GM21528 (cell line): ENCODE results near the gene IAH1.
"Not testable (repeated sequence)": the region's sequence is repeated elsewhere in the genome, so short reads cannot be mapped to it uniquely, and the experiment has no call there.

Experiments used
- ATAC-seq: cut with Tn5 transposase; IDR thresholded peaks from one replicate; pipeline ENCODE4 v1.9.1; 2021; ENCODE audit warnings: mild to moderate bottlenecking, moderate library complexity; ENCODE audit not compliant: unreplicated experiment, low FRiP score

Gene IAH1

DNA sequence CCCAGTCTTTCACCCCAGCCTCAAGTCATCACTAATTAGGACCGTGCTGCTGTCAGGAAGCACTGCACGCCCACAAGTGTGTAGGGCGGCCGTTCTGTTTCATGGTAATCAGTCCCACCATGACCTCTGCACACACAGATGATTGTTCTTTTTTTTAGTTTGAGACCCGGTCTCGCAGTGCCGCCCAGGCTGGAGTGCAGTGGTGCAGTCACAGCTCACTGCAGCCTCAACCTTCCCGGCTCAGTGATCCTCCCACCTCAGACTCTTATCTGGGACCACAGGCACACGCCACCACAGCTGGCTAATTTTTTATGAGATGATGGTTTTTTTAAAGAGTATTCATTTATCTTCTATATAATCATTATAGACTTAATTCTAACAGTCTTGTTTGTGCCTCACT is 1.8 kb upstream of the IAH1 start:
- ATAC-seq: no peak

- no peak for ATAC-seq
Observed at GRCh38 chr2:9473308-9473984, 905 bp upstream of the IAH1 start.

DNA sequence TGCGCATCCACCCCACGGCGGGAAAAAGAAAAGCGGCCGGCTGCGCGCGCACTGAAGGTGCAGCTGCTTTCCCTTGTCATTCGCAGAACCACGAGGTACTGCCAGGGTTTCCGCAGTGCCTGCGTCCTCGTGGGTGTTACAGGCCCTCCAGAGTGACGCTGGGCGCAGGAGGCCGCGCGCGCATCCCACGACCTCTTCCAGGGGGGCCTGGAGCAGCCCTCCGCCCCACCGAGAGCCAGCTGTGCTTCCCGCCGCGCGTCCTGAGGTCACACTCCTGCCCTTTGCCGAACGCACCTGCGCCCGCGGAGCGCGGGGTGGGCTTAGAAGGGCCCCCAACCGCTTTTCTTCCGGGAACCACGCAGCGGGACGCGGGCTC is 378 bp upstream of the IAH1 start:
- ATAC-seq: peak; percentile 33

DNA sequence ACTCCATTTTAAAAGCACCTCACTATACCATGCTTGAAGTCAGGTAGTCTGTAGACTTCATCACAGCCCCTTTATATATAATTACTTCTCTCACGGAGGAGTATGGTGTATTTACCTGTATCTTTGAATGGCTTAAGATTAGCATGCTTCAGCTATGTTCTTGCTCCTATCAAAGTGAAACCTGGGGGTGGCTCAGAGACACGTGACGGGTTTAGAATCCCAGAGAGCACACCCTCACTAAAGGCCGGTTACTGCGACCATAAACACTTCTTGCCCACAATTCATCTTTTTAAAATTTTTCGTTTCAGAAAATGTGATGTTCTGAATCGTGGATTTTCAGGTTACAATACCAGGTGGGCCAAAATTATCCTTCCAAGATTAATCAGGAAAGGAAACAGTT is 3.6 kb downstream of the IAH1 start:
- ATAC-seq: no peak

DNA sequence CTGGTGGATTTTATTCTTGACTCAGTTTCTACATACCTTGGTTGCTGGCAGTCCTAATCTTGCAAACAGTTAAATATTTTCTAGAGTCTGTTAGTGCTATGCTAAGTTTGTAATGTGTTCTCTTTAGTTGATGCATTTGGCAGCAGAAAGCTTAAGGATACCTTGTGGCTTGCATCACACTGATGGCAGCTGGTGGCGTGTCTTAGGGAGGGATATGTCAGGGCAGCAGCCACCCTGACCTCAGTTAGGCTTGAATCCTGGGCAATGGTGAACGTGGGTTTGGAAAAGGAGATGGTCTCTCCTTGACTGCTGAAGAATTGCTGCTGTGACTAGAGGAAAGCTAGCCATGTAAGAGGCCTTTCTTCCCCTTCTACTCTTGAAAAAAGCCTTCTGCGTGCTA is 4.2 kb downstream of the IAH1 start:
- no peak for ATAC-seq

DNA sequence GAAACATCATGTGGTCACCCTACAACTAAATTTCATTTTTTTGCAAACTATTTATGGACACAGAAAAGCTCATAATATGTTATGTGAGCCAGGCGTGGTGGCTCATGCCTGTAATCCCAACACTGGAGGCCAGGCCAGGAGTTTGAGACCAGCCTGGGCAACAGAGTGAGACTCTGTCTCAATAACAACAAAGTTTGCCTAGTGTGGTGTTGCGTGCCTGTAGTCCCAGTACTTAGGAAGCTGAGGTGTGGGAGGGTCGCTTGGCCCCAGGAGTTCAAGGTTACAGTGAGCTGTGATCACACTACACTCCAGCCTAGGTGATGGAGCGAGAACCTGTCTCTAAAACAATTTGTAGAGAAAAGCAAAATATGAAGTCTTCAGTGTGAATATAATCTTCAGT is 5.8 kb downstream of the IAH1 start:
- no peak for ATAC-seq

- no peak for ATAC-seq
Observed at GRCh38 chr2:9483107-9483506, 8.8 kb downstream of the IAH1 start.

DNA sequence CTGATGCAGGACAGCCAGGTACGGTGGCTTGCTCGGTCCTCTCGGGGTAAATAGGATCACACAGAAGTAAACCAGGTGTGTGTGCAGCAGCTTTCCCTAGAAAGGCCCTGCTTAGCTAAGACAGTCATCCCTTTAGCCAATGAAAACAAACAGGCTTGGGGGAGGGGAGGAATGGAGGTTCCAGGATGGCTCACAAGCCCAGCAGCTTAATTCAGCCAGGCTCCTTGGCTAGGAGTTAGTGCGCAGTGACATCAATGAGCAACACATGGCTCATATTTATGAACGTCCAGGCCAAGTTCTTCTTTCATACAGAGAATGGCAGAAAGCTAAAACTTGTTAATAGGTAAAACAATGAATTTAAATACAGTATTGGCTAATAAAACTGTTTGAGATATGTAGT is 10.2 kb downstream of the IAH1 start:
- ATAC-seq: no peak

DNA sequence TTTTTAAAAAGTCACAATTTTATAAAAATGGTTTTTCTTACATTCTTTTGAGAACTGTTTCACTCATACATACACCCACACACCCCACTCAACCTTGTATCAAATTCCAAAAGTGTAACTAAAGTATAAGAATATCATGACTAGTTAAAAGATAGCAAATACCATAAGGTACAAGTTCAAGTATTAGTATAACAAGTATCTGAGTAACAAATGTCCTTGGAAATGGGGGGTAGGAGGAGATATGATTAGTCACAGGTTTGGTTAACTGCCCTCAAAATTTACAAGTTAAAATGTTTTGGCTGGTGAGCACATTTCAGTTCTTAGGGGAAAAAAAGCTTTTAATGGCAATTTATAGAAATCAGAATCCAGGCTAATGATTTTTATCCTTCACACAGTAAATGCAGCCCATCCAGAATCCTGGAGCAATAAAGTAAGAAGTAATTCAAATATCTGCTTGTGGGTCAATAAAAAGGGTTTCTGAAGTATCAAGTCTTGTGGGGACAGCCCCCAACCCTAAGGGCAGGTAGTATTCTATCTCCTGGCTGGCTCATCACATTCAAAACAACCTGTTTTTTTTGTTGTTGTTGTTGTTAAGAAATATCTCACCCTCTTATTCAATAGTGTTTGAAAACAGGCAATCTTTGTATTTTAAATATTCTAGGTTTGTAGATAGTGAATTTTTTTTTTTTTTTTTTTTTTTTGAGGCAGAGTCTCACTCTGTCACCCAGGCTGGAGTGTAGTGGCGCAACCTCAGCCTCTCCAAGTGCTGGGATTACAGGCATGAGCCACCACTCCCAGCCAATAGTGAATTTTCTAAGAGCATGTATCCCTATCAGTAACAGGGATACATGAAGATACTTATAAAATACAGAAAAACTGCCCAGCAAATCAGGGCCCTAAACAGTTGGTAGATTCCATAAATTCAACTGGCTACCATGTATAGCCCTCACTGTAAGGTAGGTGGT is 14.5 kb downstream of the IAH1 start:
- no peak for ATAC-seq

- no peak for ATAC-seq
Observed at GRCh38 chr2:9490789-9491188, 16.4 kb downstream of the IAH1 start.

DNA sequence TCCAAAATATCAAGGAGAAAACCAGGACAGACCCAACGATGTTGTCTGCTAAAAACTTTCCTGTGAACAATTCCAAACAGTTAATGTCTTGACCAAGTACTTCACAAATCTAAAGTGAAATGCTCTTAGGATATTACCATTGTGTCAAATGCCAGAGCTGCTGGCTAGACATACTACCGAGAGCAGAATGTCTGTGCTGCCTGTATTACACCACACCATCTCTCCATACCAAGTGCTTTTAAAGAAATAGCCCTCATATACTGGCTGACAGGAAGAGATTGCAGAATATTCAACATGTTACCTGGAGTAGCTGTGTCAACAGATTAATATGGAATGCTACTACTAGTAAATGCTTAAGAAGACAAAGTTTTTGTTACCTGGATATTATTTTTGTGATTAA is 18.6 kb downstream of the IAH1 start:
- ATAC-seq: no peak

GRCh38 chr2:9493478-9493877 is 19.1 kb downstream of the IAH1 start:
- no peak for ATAC-seq

DNA sequence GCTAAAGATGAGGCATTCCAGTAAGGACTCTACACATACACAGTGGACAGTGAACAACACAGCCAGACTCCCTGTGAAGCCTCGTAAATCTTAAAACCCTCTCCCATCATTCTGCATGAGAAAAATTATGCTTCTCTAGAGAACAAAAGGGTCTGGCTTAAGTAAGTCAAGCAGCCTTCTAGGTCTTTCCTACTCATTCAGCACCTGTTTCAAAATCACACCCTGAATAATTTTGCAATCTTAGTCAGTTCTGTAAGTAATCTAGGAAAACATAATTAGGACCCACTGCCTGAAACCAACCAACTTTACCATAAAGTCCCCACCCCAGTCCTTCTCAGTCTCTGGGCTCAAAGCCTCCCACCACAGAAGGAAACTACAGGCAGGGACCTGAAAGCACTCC is 19.7 kb downstream of the IAH1 start:
- ATAC-seq: no peak

- no peak for ATAC-seq
Observed at GRCh38 chr2:9497017-9497416, 22.7 kb downstream of the IAH1 start.

GRCh38 chr2:9498210-9498609 is 23.9 kb downstream of the IAH1 start:
- no peak for ATAC-seq

- ATAC-seq: no peak
Observed at GRCh38 chr2:9508931-9509330, 34.6 kb downstream of the IAH1 start.

DNA sequence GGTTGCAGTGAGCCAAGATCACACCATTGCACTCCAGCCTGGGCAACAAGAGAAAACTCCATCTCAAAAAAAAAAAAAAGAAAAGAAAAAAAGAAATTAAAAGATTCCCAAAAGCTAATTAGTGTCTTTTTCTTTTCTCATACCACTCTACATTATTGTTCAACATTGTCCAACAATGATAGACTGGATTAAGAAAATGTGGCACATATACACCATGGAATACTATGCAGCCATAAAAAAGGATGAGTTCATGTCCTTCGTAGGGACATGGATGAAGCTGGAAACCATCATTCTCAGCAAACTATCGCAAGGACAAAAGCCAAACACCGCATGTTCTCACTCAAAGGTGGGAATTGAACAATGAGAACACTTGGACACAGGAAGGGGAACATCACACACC is 39.6 kb downstream of the IAH1 start:
- ATAC-seq: not testable (repeated sequence)

GRCh38 chr2:9517118-9517782 is 42.9 kb downstream of the IAH1 start:
- ATAC-seq: no peak

DNA sequence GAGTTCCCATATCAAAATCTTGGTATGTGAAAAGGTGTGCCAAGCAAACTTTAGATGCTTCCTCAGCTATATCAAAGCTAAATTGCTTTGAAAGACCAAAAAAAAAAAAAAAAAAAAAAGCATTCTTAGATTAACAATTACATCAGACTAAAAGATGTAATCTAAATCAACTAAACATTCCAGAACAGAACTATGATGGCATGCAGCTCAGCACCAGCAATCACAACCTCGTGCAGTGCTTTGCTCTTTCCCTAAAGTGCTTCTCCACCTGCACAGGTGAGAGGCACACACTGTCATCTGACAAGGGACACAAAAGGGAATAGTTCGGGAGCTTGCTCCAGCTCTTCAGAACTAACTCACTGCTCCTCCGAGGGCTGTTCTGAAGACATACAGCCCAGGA is 43.8 kb downstream of the IAH1 start:
- ATAC-seq: no peak

DNA sequence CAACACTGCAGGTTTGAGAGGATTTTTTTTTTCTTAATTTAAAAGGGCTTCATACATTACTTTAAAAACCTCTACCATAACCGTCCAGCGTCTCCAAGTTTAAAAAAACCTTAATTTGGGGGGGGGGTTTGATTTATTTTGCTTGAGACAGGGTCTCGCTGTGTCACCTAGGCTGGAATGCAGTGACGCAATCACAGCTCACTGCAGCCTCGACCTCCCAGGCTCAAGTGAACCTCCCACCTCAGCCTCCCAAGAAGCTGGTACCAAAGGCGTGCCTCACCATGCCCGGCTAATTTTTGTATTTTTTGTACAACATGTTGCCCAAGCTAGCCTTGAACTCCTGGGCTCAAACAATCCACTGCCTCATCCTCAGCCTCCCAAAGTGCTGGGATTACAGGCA is 44.4 kb downstream of the IAH1 start:
- no peak for ATAC-seq

DNA sequence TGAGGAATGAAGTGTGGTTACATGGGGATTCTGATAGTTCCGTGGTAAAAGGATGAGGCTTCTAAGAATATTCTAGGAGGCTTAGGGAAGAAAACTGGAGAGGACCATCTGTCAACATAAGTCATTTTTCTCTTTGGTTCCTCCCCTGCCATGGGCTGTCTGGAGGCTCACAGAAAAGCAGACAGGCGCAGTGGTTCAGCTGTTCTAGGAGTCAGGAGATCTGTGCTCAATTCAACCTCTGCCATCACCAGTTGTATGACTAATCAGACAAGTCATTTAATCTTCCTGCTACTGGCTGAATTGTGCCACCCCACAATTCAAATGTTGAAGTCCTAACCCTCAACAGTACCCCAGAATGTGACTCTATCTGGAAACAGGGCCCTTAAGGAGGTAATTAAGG is 44.9 kb downstream of the IAH1 start:
- no peak for ATAC-seq
